GM21529 (cell line): ENCODE data around the gene ADAM19.
"Not testable (repeated sequence)": the region's sequence is repeated elsewhere in the genome, so short reads cannot be mapped to it uniquely, and the experiment has no call there.

ENCODE experiments used
- ATAC-seq: cut with Tn5 transposase; IDR thresholded peaks from one replicate; pipeline ENCODE4 v1.9.1; 2021; ENCODE audit not compliant: unreplicated experiment

The ADAM19 gene

DNA sequence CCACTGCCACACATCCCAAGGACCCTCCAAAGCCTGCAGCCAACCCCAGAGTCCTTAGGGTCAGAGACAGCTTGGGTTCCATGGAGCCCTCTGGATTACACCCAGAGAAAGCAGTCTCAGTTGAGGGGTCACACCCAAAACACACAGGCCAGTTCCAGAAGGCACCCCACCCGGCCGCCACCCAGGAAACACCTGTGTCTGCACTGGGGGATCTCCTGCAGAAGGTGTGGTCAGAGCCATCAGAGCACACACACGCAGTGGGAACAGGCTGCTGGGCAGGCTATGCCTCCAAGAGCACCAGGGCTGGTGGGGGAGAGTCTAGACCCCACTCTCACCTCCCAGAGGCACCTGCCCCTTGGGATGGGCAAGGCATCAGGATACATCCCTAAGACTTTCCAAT lies 88.2 kb downstream of the ADAM19 start:
- ATAC-seq = peak; percentile 48

- peak; percentile 50 for ATAC-seq
Observed at GRCh38 chr5:157486861-157487260, 88.7 kb downstream of the ADAM19 start.

- ATAC-seq = peak; percentile 54
Observed at GRCh38 chr5:157486221-157486681, 89.3 kb downstream of the ADAM19 start.

GRCh38 chr5:157485811-157486210 lies 89.8 kb downstream of the ADAM19 start:
- ATAC-seq = peak; percentile 50

- ATAC-seq = no peak
Observed at GRCh38 chr5:157485340-157485739, 90.2 kb downstream of the ADAM19 start.

DNA sequence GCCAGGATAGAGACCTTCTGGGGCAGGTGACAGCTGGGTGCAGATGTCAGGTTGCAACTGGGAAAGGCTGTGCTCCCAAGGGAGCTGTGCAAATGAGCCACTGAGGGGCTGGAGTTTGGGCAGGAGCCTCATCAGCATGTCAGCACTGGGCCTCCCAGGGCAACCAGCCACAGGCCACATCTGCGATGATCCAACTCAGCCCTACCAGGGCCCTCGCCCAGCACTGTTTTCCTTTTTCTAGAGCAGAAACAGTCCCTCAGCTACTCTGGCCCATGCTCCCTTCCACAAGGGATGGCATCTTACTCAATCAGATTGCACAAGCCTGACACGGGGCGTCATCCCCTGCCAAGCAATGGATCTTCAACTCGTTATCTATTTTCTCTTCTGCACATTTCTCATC lies 90.8 kb downstream of the ADAM19 start:
- ATAC-seq = no peak

DNA sequence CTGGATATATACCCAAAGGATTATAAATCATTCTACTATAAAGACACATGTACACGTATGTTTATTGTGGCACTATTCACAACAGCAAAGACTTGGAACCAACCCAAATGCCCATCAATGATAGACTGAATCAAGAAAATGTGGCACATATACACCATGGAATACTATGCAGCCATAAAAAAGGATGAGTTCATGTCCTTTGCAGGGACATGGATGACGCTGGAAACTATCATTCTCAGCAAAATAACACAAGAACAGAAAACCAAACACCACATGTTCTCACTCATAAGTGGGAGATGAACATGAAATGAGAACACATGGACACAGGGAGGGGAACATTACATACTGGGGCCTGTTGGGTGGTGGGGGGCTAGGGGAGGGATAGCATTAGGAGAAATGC lies 92.9 kb downstream of the ADAM19 start:
- ATAC-seq = not testable (repeated sequence)

GRCh38 chr5:157481666-157482065 lies 93.9 kb downstream of the ADAM19 start:
- no peak for ATAC-seq

DNA sequence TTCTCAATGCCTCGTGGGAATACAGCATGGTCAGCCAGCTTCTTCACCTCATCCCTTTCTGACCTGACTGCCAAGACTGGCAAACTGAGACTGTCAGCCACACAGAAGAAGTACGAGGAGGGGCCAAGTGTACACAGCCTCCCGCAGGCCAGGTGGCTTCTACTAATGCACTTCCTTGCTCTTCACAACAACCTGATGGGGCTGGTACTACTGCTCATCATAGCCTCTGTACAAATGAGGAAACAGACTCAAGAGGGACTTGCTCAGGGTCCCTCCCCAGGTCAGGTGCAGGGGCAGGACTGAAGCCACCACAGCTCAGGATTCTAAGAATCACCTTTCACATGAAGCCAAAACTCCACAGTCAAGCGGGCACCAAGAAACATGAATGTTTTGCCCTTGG lies 94.3 kb downstream of the ADAM19 start:
- ATAC-seq = no peak

GRCh38 chr5:157479612-157480510 lies 95.7 kb downstream of the ADAM19 start:
- no peak for ATAC-seq

DNA sequence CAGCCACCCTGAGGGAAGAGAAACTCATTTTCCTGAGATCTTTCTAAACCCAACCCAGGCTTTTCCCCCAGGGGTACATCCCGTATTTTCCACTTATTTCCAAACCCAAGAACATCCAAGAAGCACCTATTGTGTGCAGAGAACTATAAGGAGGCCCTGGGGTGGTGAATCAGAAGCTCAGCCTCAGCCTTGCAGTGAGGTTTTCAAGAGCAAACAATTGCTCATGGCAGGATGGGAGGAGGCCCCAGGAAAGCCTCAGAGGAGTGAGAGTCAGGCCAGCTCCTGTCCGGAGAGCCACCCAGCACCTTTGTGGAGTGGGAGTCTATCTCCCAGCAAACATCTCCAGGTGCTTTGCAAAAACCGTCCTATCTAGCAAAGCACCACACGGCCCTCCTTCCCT lies 96.4 kb downstream of the ADAM19 start:
- no peak for ATAC-seq

- ATAC-seq = no peak
Observed at GRCh38 chr5:157478726-157479125, 96.8 kb downstream of the ADAM19 start.

DNA sequence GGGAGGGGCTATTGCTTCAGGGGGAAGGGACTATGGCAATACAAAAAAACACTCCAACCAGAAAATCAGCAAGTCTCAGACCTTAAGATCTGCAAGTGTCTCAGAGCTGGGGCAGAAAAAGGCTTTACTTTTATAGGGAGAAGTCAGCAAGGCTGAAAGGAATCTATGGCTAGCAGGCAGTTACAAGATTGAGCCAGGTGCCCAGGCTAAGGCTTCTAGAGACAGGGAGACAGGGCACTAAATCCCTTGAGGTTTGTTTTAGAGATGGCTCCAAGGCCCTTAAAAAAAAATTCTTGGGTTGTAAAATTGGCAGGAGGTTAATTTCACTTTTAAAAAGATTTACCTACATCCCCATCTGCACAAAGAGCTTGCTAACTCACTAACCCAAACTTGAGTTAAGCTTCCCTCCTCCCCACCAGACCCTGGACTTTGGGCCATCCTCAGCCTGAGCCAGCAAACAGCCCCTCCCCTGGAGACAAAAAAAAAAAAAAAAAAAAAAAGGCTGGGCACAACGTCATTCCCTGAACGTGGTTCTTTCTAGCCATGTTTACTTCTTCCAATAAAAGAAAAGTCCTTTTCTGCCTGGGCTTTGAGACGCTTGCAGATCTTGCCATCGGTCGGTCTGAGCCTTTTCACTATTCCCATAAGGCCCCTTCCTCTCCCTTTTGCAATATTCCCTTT lies 97.6 kb downstream of the ADAM19 start:
- ATAC-seq = no peak

DNA sequence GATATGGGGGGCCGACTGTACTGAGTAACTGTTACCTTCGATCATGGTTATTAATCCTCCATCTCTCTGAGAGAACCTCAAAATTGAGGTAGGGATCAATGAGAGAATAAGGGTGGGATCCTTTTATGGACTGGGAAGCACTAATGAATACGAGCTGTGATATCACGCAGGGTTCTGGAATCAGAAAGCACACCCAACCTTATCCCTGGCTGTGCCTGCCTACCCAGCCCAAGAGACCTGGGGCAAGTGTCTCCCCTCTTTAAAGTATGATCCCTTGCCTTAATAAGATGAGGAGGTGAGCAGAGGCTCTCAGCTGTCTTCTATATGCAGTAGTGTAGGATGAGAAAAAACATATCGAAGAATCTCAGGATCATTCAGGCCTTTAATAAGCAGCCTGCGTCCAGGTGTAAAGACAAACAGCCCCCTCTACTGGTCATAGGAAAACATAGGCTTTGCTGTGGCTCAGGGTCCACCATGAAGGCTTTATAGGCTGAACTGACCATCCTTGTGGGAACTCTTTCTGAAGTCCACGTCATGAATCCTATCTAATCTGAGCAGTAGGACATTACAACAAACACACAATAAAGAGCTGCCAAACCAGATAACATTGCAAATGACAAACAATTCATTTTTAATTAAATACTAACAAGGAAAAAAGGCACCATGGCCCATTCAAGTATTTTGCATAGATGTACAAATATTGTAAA lies 98.7 kb downstream of the ADAM19 start:
- peak; percentile 74 for ATAC-seq

GRCh38 chr5:157475432-157475831 lies 100.1 kb downstream of the ADAM19 start:
- no peak for ATAC-seq

DNA sequence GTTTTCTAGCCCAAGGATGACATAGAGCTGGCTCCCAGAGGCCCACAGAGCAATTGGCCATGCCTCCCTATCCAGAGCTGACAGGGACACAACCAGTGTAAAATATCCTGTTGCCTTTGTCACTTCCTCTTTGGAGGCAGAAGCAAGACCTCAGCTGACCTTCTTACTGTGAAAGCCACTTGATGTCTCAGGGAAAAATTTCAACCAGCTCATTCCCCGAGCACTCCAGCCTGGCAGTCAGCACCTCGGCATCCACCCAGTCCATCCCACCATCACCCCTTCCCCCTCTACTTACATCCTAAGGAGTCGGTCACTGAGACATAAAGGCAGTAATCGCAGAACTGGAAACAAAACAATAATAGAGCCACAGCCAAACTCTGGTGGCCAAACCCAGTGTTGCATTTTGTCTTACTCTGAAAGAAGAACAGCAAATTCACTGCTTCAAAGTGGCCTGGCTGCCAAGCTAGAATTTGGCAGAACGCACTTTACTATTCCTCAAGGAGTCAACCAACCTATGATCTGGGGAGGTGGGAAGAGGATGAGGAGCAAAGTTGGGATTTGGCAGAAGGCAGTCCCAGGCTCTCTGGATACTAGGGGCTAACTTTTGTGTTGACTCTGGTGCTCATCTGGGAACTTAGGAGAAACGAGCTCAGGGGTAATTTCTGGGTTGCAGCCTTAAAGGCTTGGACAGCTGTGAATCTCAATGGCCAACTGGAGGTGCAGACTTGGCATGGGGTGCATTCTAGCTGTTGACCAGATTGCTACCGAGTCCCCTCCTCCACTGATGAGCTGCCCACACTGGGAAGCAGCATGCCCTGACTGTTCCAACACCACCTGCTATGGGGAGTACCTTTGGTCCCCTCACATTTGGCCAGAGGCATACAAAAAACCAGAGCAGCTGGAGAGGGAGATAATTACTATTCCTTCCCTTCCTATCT lies 101.9 kb downstream of the ADAM19 start:
- no peak for ATAC-seq

GRCh38 chr5:157471709-157472108 lies 103.9 kb downstream of the ADAM19 start:
- no peak for ATAC-seq

- no peak for ATAC-seq
Observed at GRCh38 chr5:157470631-157471030, 104.9 kb downstream of the ADAM19 start.

GRCh38 chr5:157469687-157470086 lies 105.9 kb downstream of the ADAM19 start:
- ATAC-seq = no peak

- ATAC-seq = no peak
Observed at GRCh38 chr5:157469073-157469472, 106.5 kb downstream of the ADAM19 start.
